Stimulated activated CD4-positive, alpha-beta T cell treated with anti-CD3 and anti-CD28 coated beads, Interleukin-15, amount 100 ng/mL, for 24 hours (primary cell): ENCODE measurements around the gene SORCS3.

Experiments
- DNase-seq: peaks from one replicate; pipeline ENCODE4 v3.0.0-alpha.2; 2020

SORCS3 gene

GRCh38 chr10:104780946-104781595, 140.0 kb downstream of the SORCS3 start:
- DNase-seq, result no peak

- no peak for DNase-seq
These were observed 143.4 kb downstream of the SORCS3 start for GRCh38 chr10:104784452-104784851.

- DNase-seq, result no peak
These were observed 150.4 kb downstream of the SORCS3 start for GRCh38 chr10:104791471-104791870.

GRCh38 chr10:104795411-104795810, 154.3 kb downstream of the SORCS3 start:
- DNase-seq, result no peak

- no peak for DNase-seq
These were observed 155.7 kb downstream of the SORCS3 start for GRCh38 chr10:104796823-104797222.

- DNase-seq, result no peak
These were observed 161.9 kb downstream of the SORCS3 start for GRCh38 chr10:104802941-104803340.

- DNase-seq, result no peak
These were observed 163.8 kb downstream of the SORCS3 start for GRCh38 chr10:104804880-104805279.

GRCh38 chr10:104806801-104807200, 165.7 kb downstream of the SORCS3 start:
- DNase-seq, result no peak

- DNase-seq, result no peak
These were observed 166.7 kb downstream of the SORCS3 start for GRCh38 chr10:104807581-104808310.

GRCh38 chr10:104809288-104810090, 168.4 kb downstream of the SORCS3 start:
- no peak for DNase-seq

GRCh38 chr10:104811166-104811565, 170.1 kb downstream of the SORCS3 start:
- no peak for DNase-seq

- DNase-seq, result no peak
These were observed 175.4 kb downstream of the SORCS3 start for GRCh38 chr10:104816501-104816900.

GRCh38 chr10:104819731-104820130, 178.6 kb downstream of the SORCS3 start:
- DNase-seq, result no peak

GRCh38 chr10:104822088-104822487, 181.0 kb downstream of the SORCS3 start:
- DNase-seq, result no peak

- peak; percentile 18 for DNase-seq
These were observed 183.4 kb downstream of the SORCS3 start for GRCh38 chr10:104824380-104825006.

- no peak for DNase-seq
These were observed 190.2 kb downstream of the SORCS3 start for GRCh38 chr10:104831272-104831671.

- DNase-seq, result no peak
These were observed 193.5 kb downstream of the SORCS3 start for GRCh38 chr10:104834580-104834979.

GRCh38 chr10:104835422-104835821, 194.3 kb downstream of the SORCS3 start:
- DNase-seq, result no peak

GRCh38 chr10:104842704-104843103, 201.6 kb downstream of the SORCS3 start:
- no peak for DNase-seq

GRCh38 chr10:104844073-104844472, 203.0 kb downstream of the SORCS3 start:
- no peak for DNase-seq

- no peak for DNase-seq
These were observed 208.9 kb downstream of the SORCS3 start for GRCh38 chr10:104850023-104850422.

GRCh38 chr10:104867966-104868598, 227.0 kb downstream of the SORCS3 start:
- DNase-seq, result no peak

- no peak for DNase-seq
These were observed 231.6 kb downstream of the SORCS3 start for GRCh38 chr10:104872691-104873090.
